ENCODE measurements around the gene LMAN1. TPM values are rescaled to one million over a fixed set of nuclear protein-coding genes. Genes with fewer than 3 reads are reported as not detected.

LMAN1 gene
- total and polyA plus RNA-seq, 4 donors, result 77.2 to 265 (median 98.6) TPM

DNA sequence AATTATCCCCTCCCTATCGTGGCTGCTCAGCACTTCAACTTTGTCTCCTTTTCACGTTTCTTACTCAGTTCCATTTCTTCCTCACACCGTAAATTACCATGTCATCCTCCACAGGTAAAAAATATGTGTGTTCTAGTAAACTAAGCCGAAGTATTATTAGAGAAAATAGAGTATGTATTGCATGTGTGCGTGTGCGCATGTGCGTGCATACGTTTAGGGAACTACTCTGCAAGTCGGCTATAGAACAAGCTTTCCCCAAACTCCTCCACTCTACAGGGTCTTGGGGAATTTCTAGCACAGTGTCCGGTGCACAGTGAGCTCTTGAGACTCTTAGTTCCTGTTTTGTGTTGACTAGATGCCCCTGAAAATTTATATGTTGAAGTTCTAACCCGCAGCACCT lies 76.7 kb downstream of the LMAN1 start:
- H3K4me3 ChIP-seq (ENCODE audit: low read depth in 1 of 3, low read length in 3 of 3), result no peak overlapping the region

DNA sequence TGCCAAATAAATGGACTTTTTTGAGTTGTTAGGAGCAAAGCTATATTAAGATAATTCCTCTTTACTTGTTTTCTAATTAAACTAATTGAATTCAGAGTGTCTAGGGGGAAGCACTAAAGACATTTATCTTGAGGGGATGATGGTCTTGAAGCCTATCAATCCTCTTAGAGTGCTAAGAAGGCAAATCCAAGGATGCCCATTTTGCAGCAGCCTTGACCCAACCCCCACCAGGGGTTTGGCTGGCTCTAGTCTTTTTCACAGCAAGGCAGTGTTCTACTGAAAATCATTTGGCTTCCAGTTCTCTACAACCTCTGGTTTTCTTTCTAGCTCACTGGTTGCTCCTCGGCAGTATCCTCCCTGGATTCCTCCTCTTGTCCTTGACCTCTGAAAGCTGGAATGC lies 79.3 kb downstream of the LMAN1 start:
- no peaks in the 10 kb centered on the region for H3K36me3 ChIP-seq (ENCODE audit: control insufficient read depth in 4 of 4, insufficient read depth in 3 of 4, low read depth in 1 of 4, low read length in 3 of 4)
- peaks cover 3 to 9% (median 4%) of the 10 kb centered on the region in 4 donors for H3K27me3 ChIP-seq (ENCODE audit: control insufficient read depth in 4 of 4, insufficient read depth in 4 of 4, low read length in 3 of 4)
- no peak overlapping the region for H3K4me3 ChIP-seq (ENCODE audit: low read depth in 1 of 3, low read length in 3 of 3)
- no peaks in the 10 kb centered on the region for H3K4me1 ChIP-seq (ENCODE audit: control insufficient read depth in 4 of 4, insufficient read depth in 4 of 4, low read length in 3 of 4)
- no peak for DNase-seq (ENCODE audit: low spot score)
- TF ChIP-seq FOXA1 (IDR thresholded peaks at IDR 0.05) (no peak), TAF1 (conservative IDR thresholded peaks at IDR 0.05) (no peak), HNF4G (IDR thresholded peaks at IDR 0.05) (no peak), JUND (IDR thresholded peaks at IDR 0.05) (no peak), REST (IDR thresholded peaks at IDR 0.05) (no peak)
- no peaks in the 10 kb centered on the region for H3K9me3 ChIP-seq (ENCODE audit: control insufficient read depth in 4 of 4, low read length in 3 of 4)
- WGBS, result 43% methylated on average over 1 of the region's 1 CpG
- H3K9ac ChIP-seq (ENCODE audit: low read depth in 1 of 2, low read length in 2 of 2), result no peak overlapping the region
- H3K27ac ChIP-seq (ENCODE audit: low read depth in 1 of 2, low read length in 2 of 2), result no peak overlapping the region

More for the DNA sequence above, 76.7 kb downstream of the LMAN1 start:
- H3K9me3 ChIP-seq (ENCODE audit: control insufficient read depth in 4 of 4, low read length in 3 of 4), result no peaks in the 10 kb centered on the region
- no peak for DNase-seq (ENCODE audit: low spot score)
- H3K27me3 ChIP-seq (ENCODE audit: control insufficient read depth in 4 of 4, insufficient read depth in 4 of 4, low read length in 3 of 4), result peaks cover 0 to 10% (median 5%) of the 10 kb centered on the region in 4 donors
- WGBS, result 81% methylated on average over 11 of the region's 11 CpGs
- H3K36me3 ChIP-seq (ENCODE audit: control insufficient read depth in 4 of 4, insufficient read depth in 3 of 4, low read depth in 1 of 4, low read length in 3 of 4), result no peaks in the 10 kb centered on the region
- H3K9ac ChIP-seq (ENCODE audit: low read depth in 1 of 2, low read length in 2 of 2), result no peak overlapping the region
- H3K4me1 ChIP-seq (ENCODE audit: control insufficient read depth in 4 of 4, insufficient read depth in 4 of 4, low read length in 3 of 4), result no peaks in the 10 kb centered on the region
- TF ChIP-seq CTCF (IDR thresholded peaks at IDR 0.05; ENCODE audit: low read depth, low read length, missing input control) (no peak), FOXA1 (IDR thresholded peaks at IDR 0.05) (no peak), SP1 (IDR thresholded peaks at IDR 0.05) (no peak)
- H3K27ac ChIP-seq (ENCODE audit: low read depth in 1 of 2, low read length in 2 of 2), result no peak overlapping the region

GRCh38 chr18:59279193-59279592 lies 79.9 kb downstream of the LMAN1 start:
- no peaks in the 10 kb centered on the region for H3K36me3 ChIP-seq (ENCODE audit: control insufficient read depth in 4 of 4, insufficient read depth in 3 of 4, low read depth in 1 of 4, low read length in 3 of 4)
- no peak overlapping the region for H3K9ac ChIP-seq (ENCODE audit: low read depth in 1 of 2, low read length in 2 of 2)
- H3K27ac ChIP-seq (ENCODE audit: low read depth in 1 of 2, low read length in 2 of 2), result no peak overlapping the region
- no peak overlapping the region for H3K4me3 ChIP-seq (ENCODE audit: low read depth in 1 of 3, low read length in 3 of 3)
- DNase-seq (ENCODE audit: low spot score), result no peak
- H3K4me1 ChIP-seq (ENCODE audit: control insufficient read depth in 4 of 4, insufficient read depth in 4 of 4, low read length in 3 of 4), result peaks cover 0 to under 1% (median 0%) of the 10 kb centered on the region in 4 donors
- peaks cover 3 to 9% (median 7%) of the 10 kb centered on the region in 4 donors for H3K27me3 ChIP-seq (ENCODE audit: control insufficient read depth in 4 of 4, insufficient read depth in 4 of 4, low read length in 3 of 4)
- TF ChIP-seq, protein P1, sequence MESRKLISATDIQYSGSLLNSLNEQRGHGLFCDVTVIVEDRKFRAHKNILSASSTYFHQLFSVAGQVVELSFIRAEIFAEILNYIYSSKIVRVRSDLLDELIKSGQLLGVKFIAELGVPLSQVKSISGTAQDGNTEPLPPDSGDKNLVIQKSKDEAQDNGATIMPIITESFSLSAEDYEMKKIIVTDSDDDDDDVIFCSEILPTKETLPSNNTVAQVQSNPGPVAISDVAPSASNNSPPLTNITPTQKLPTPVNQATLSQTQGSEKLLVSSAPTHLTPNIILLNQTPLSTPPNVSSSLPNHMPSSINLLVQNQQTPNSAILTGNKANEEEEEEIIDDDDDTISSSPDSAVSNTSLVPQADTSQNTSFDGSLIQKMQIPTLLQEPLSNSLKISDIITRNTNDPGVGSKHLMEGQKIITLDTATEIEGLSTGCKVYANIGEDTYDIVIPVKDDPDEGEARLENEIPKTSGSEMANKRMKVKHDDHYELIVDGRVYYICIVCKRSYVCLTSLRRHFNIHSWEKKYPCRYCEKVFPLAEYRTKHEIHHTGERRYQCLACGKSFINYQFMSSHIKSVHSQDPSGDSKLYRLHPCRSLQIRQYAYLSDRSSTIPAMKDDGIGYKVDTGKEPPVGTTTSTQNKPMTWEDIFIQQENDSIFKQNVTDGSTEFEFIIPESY (IDR thresholded peaks at IDR 0.05), result no peak
- no peaks in the 10 kb centered on the region for H3K9me3 ChIP-seq (ENCODE audit: control insufficient read depth in 4 of 4, low read length in 3 of 4)
- WGBS, result 74% methylated on average over 3 of the region's 3 CpGs
